NCI-H2227 treated with DMSO at 0.1 percent for 48 hours (cell line): ENCODE results near the gene MAP3K14.

Source experiments
- DNase-seq: peaks from one replicate; lab custom pipeline; 2025; lab: John Stamatoyannopoulos, UW

MAP3K14 gene

DNA sequence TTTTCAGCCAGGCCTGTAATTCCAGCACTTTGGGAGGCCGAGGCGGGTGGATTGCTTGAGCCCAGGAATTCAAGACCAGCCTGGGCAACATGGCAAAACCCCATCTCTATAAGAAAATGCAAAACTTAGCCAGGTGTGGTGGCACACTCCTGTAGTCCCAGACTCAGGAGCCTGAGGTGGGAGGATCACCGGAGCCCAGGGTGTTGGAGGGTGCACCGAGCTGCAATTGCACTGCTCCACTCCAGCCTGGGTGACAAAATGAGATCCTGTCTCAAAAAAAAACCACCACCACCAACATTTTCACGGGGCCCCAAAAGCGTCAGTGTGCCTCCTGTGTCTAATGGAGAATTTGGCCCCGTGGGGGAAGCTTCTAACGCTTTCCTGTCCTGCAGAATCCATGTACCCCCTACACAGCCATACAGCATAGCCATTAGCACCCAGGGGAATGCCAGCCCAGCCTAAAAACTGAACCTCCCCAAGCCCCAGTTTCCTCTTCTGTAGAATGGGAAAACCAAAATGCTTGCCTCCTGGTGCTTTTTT, 22.2 kb upstream of the MAP3K14 start:
- no peak for DNase-seq

DNA sequence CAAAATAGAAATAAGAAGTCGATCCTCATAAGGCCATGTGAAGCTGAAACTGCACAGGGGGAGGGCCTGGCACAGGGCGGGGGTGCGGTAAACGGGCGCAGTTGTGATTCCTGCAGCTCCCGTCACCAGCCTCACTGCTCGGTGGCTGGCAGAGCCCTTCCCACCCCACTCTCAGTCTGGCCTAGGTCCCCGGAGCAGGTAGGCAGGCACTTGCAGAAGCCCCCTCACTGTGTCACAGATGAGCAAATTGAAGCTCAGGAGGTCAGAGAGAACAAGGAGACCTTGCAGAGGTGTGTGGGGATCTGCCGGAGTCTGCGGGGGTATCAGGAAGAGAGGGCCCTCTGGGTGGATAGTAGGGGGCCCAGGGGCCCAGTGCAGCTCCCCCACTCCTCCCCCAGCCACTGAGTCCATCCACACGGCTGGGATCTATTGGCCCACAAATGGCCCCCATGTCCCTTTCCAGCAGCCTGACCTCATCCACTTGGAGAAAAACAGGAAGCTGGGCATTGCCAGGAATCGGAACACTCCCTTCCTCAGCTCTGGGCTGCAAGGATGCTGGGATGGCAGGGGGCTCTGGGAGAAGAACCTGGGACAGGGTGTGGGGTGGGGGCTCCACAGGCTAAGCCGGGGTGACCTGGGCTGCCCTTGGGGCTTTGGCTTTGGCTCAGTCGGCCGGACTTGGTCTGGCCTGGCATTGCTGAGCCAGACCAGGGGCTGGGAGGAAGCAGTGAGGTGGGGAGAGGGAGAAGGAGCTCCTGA, 21.4 kb upstream of the MAP3K14 start:
- DNase-seq, result no peak

DNA sequence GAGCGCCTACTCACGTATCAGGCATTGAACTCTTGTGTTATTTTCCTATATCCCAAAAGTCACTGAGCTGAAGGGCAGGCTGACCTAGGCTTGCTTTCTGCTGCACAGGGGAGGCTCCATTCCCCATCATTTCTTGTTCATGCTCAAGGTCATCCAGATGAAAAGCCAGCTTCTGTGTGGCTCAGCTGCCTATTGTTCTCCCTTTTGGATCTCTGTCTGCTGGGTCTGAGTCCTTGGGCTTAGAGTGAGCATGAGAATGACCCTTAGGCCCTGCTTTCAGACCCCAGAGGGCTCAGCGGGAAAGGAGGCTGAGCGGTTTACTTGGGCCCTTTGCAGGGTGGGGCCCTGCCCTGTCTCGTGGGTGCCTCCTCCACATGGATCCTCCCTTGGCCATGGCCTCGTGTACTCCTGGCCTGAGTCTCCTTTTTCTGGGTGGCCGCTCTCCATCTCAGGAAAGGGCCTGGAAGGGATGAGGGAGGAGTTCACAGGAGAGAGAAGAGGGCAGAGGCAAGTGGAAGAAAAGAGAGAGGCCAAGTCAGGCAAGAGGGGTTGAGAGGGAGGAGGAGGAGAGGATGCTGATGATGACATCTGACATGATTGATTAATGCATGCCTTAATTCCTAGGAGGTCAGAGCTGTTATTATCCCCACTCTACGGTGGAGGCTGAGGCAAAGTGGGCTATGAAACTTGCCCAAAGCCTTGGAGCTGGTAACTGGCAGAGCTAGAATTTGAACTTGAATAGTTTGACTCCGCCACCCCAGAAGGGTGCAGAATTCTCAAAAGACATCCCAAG, 19.8 kb upstream of the MAP3K14 start:
- no peak for DNase-seq

DNA sequence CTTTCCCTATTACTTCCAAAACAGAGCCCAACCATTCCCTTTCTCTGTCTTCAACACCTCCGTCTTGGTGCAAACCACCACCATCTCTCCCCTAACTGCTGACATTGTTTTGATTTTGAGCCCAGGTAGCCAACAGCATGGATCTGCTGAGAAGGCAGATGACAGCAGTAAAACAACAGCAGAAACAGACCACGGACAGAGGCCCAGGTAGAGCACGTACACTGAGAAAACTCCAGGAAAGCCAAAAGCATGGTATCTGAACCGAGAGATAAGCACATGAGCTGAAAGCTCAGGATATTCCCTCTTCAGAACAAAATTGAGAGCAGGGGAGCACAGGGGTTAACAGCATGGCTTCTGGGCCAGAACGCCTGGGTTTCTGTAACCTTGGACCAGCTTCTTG, 18.9 kb upstream of the MAP3K14 start:
- DNase-seq, result no peak

DNA sequence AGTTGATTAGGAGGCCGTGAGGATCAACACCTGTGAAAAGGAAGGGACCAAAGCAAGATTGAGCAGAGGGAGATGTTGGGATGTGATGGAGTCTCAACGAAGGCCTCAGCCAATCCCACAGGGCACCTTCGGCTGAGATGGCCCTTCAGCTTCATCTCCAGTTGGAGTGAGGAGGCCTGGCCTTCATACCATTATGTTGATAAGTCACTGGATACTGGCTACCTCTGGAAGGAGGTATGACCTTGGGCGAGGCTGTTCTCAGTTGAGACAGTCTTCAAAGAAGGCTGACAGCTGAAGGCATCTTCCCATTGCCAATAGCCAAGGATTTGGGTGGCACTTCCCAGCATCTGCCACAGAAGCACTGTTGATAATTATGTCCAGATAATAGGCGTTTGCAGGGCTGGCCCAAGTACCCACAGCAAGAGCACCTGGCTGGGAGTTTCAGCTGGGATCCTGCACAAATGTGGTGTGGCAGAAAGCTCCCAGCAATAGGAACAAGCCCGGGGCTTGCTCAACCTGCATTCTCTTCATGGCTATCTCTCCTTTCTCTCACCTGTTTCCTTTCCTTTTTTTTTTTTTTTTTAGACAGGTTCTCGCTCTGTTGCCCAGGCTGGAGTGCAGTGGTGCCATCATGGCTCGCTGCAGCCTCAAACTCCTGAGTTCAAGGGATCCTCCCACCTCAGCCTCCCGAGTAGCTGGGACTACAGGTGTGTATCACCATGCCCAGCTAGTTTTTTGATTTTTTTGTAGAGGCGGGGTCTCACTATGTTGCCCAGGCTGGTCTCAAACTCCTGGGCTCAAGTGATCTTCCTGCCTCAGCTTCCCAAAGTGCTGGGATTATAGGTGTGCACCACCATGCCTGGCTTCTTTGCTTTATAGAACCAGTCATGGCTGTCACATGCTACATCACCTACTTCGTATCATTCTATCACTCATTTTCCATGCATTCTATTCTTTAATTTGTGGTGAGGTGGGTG, 18.2 kb upstream of the MAP3K14 start:
- DNase-seq, result no peak

DNA sequence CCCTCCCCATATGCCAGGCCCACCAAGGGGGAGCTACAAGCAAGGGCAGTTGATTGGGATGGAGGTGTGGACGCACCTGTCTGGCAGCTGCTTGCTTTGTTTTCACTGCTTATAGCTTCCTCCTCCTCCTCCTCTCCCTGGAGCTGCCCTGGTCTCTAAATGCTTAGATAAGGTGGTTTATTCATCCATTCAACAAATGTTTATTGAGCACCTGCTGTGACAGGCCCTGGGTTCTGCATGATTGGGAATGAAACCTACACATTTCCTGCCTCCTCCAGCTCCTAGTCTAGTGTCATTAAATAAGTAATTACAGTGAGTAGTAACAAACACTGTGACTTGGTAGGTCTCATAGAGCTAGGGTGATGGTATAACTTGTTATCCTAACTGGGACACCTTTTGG, 17.4 kb upstream of the MAP3K14 start:
- no peak for DNase-seq

DNA sequence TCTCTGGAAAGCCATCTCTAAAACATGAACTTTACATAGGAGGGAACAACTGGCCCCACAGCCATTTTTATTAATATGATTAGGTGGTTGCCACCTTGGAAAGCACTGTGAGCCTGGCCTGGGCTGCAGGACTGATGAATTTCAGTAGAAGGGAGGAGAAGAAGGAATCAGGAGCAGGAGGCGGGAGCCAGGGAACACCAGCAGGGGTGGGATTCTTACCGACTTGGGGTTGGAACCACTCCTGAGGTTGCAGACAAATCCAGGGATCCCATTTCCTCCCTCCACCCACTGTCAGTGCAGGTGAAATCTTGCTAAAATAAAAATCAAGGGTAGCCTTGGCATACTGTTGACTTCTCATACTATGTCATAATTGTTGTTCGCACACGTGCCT, 16.9 kb upstream of the MAP3K14 start:
- no peak for DNase-seq

DNA sequence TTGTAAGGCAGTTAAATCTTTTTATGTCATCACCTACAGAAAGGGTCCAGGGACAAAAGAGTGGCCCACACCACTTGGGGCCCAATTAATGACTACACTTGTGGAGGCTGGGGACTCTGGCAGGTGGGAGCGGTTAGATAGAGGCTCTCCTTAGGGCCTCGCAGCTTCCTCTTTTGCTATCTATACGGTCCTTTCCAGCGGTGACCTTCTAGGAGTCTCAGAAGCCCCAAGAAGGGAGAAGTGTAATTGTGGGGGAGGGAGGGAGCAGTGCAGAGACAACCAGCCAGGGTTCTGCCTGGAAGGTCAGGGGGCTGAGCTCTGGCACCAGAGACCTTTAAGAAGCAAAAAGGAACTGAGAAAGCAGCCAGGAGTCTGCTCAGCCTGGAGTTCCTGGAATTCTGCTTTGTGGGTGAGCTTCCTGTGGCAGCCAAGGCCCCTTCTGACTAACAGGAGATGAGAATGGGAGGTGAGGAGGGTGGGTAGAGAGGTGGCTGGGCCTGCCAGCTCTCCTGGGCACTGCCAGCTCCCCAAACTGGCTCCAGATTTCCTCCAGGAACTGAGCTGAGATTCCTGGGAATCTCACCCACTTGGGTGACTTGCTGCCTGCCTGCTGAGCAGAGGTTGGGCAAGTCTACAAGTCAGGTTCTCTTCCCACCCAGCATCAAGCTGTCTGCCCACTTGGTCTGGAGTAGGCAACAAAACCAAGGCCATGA, 16.3 kb upstream of the MAP3K14 start:
- no peak for DNase-seq

DNA sequence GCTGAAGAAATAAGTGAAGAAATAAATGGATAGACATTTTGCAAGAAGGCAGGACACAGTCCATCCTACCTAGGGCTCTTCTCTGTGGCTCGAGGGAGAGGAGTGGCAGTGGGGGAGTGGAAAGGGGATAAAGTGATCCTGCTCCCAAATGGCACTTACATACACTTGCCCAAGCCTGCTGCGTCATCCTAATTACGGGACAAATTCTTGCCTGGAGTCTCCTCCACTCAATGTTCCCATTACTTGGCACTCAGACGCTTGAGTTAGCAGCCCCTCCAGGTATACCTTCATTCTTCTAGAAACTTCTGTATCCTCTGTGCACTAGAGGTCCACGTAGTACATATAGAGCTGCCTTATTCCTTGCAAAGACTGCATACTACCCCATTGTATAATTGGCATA, 15.7 kb upstream of the MAP3K14 start:
- DNase-seq, result no peak

DNA sequence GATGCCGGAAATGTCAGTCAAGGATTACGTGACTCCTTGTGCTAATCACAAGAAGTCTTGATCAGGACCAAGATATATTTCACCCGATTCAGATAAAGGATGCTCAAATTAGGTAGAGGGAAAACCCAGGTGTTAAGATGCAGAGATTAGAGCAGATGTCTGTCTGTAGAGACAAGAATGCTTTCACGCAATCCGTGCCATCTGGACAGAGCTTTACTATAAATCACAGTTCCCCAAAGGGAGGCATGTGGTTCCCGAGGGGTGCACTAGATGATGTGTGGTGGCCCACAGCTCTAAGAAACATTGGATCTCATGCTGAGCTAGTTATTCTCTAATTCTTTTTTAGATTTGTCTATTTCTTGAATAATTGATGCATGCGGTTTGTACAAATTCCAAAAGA, 9.8 kb upstream of the MAP3K14 start:
- DNase-seq, result no peak

DNA sequence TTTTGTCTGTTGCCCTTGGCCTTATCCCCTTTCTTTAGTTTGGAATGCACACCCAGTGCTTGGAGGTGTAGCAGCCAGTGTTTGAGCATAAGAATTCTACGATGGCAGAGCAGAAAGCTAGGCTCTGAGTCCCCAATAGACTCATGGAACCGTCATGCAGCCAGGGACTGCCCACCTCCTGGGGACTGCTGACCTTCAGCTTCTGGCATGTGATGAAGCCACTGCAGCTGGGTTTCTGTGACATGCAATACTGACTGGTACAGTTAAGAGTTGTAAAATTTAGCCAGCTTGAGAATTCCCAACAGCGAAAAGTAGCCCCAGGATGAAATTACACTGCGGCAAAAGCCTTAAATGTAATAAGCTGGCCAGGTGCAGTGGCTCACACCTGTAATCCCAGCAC, 9.0 kb upstream of the MAP3K14 start:
- DNase-seq, result no peak

DNA sequence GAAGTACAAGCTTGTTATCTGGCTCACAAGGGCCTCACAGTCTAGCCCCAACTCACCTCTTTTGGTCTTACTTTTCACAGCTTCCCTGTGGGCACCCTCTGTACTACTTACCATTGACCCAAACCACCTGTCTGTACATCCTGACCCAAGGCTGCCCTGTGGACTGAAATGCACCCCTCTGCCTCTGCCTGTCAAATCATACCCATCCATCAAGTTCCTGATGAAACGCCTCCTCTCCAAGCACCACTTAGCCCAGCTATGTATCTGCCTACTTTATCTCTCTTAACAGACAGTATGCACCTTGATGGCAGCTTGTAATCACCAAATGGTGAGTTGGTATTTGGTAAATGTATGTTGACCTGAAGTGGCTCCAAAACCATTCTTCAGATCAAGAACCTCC, 7.5 kb upstream of the MAP3K14 start:
- DNase-seq, result no peak

DNA sequence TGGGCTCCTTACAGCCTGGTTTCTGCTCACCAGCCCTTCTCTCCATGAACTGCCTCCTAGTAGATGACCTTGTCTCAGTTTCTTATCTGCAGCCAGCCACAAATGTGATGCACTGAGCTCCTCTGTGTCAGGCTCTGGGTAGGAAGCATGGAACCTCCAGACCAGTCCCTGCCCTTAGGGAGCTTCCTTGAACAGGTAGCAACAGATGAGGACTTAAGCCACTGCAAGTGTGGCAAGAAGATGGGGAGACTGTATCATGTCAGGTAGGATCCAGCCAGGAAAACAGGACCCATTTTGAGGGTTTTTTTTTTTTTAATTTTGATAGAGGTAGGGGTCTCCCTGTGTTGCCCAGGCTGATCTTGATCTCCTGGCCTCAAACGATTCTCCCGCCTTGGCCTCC, 5.3 kb upstream of the MAP3K14 start:
- DNase-seq, result no peak

DNA sequence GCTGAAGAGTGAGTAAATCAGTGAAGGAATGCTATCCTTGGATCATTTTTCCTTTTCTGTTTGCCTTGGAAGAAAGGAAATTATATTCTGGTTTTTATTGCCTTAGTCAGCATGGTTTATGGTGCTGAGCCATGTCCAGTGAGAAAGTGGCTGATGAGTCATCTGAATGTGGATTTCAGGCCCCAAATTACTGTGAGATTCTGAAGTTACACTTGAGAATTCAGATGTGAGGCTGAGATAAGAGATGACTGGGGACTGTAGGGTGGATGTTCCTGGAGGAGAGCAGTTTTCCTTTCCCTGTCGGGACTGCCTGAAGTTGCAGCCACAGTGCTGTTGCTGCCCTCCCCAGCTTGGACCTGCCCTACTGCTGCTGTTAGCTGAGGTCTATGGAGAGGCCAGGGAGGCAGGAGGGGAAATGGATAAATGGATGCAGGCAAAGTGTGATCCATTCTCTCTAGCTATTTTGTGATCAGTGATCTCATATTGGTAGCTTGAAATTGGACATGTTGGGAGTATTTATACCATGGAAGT, 4.2 kb upstream of the MAP3K14 start:
- DNase-seq, result no peak

DNA sequence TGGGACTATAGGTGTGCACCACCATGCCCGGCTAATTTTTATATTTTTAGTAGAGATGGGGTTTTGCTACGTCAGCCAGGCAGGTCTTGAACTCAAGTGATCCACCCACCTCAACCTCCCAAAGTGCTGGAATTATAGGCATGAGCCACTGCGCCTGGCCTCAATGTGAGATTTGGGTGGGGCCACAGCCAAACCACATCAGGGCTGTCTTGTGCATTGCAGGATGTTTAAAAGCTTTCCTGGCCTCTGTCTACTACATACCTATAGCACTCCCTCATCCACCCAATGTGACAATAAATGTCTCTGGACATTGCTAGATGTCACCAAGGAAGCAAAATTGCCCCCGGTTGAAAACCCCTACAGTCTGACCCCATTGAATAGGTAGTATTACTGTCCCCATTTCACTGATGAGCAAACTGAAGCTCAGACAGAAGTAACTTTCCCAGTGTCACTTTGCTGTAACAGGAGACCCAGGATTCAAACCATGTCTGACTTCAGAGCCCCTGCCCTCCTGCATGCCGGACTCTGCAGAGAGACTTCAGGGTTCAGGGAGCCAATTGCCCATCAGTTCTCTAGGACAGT, 3.6 kb upstream of the MAP3K14 start:
- DNase-seq, result no peak

DNA sequence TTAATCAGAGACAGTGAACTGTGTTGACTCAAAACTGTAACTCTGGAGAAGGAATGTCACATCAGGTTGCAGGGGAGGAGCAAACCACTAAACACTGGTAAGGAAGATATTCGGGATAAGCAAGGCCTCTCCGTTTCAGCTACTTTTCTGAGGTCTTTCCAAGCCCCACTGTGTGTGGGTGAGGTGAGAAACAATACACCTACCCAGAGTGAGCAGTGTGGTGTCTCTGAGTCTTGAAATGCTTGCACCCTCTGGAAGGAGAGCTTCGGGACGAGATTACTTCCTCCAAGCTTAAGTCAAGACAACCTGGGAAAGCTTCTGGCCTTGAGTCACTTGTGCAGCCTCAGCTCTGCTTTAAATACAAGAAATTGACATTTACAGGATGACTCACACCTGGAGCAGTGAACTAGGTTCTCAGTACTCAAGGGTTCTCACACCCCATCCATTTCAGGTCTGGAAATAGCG, 2.5 kb upstream of the MAP3K14 start:
- no peak for DNase-seq

DNA sequence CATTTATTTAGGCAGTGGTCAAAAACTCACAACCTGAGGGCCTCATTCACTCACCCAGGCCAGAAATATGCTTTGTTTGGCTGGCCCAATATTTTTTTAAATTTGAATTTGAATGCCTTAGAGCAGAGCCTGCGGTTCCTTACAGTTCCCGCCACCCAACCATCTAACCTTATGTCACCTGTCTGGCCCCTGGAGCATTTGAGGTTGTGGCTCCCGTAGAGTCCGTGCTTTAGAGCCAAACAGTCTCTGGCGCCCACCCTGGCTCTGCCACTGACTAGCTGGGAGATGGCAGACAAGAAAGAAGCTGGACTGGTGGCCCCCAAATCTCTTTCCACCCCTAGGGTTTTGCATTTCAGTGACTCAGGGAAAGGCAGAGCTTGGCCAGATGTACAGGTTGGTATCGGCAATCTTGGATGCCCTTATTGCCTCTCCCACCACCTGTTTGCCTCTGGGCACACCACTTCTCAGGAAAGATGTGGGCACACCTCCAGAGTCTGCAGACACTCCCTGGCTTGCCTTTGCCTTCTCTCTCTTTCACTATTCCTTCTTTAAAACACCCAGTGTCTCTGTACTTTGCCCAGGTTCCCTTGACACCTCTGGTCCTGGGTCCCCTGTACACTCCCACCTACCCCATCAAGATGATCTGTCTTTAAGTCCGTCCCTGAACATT, 1.9 kb upstream of the MAP3K14 start:
- no peak for DNase-seq

DNA sequence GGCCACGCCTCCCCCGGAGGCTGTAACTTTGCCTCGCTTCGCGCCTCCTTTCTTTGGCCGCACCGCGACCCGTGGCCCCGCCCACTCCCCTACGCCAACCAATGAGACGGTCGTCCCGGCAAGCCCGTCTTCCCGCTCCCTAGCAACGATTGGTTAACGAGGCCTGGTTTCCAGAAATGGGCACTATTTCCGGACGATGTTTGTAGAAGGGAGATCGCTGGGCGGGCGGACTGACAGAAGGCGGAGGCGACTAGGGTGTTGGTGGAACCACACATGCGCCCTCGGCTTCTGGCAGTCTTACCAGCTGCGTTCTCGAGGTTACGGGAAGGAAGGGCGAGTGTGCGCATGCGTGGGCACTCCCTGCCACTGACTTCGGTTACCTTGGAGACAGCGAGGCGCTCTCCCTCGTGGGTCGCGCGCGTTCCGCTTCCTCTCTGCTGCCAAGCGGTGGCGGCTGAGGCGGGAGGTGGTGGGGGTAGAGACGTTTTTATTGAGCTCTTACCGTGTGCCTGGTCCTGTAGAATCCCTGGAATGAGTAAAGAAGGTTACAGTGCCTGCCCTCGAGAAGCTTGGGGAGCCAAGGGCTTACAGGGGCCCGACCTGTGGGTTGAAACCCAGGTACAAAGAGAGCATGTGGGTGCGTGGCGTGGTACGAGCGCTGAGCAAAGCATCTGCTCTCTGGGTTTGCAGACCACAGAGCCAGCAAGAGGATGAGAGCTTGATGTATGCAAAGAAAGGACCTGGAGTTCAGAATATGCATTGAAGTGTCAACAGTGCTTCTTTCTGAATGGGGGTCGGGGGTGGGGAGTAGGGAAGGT, 500 bp upstream of the MAP3K14 start:
- DNase-seq, result peak; percentile 99
